Activated CD8-positive, alpha-beta memory T cell treated with anti-CD3 and anti-CD28 coated beads for 48 hours (primary cell): Measurements from ENCODE around the gene CXCR4.
A peak's percentile ranks its signal among the peaks of the same experiment; 100 is the strongest.

Experiments used
- DNase-seq, 3 experiments: peaks; one replicate each; pipeline ENCODE4 v3.0.0-alpha.2; 2020; ENCODE audit warnings: low read depth in 2 of 3, low spot score in 2 of 3

The CXCR4 gene

GRCh38 chr2:136131961-136132824 is 14.2 kb upstream of the CXCR4 start:
- peak in 1 of 3 experiments; percentile 36 for DNase-seq

GRCh38 chr2:136131484-136131960 is 13.6 kb upstream of the CXCR4 start:
- no peak for DNase-seq

GRCh38 chr2:136130511-136130910 is 12.6 kb upstream of the CXCR4 start:
- DNase-seq, result no peak

- DNase-seq, result no peak
Measured at GRCh38 chr2:136130045-136130444, 12.1 kb upstream of the CXCR4 start.

- DNase-seq, result no peak
Measured at GRCh38 chr2:136129601-136130000, 11.7 kb upstream of the CXCR4 start.

- DNase-seq, result no peak
Measured at GRCh38 chr2:136128905-136129304, 11.0 kb upstream of the CXCR4 start.

- no peak for DNase-seq
Measured at GRCh38 chr2:136128366-136128765, 10.4 kb upstream of the CXCR4 start.

- DNase-seq, result no peak
Measured at GRCh38 chr2:136127356-136127755, 9.4 kb upstream of the CXCR4 start.

GRCh38 chr2:136126421-136126926 is 8.5 kb upstream of the CXCR4 start:
- no peak for DNase-seq

- no peak for DNase-seq
Measured at GRCh38 chr2:136126021-136126420, 8.1 kb upstream of the CXCR4 start.

GRCh38 chr2:136125236-136125635 is 7.3 kb upstream of the CXCR4 start:
- no peak for DNase-seq

GRCh38 chr2:136124805-136125204 is 6.9 kb upstream of the CXCR4 start:
- DNase-seq, result no peak

GRCh38 chr2:136122661-136123060 is 4.7 kb upstream of the CXCR4 start:
- DNase-seq, result no peak

GRCh38 chr2:136121204-136121910 is 3.4 kb upstream of the CXCR4 start:
- DNase-seq, result no peak

GRCh38 chr2:136119717-136120675 is 2.0 kb upstream of the CXCR4 start:
- no peak for DNase-seq

- peak; percentile 46 to 70 (median 67) for DNase-seq
Measured at GRCh38 chr2:136118819-136119716, 1.1 kb upstream of the CXCR4 start.

GRCh38 chr2:136117391-136117841 is 533 bp downstream of the CXCR4 start:
- DNase-seq, result peak in 1 of 3 experiments; percentile 28

- DNase-seq, result peak in 1 of 3 experiments; percentile 36
Measured at GRCh38 chr2:136116813-136117390, 1.0 kb downstream of the CXCR4 start.

- peak in 1 of 3 experiments; percentile 43 for DNase-seq
Measured at GRCh38 chr2:136116151-136116812, 1.7 kb downstream of the CXCR4 start.
